Measurements from ENCODE around the gene PRKG1. TPM values are rescaled to one million over a fixed set of nuclear protein-coding genes. Genes with fewer than 3 reads are reported as not detected.
"Not testable (repeated sequence)": the region's sequence is repeated elsewhere in the genome, so short reads cannot be mapped to it uniquely, and the experiment has no call there.

Gene PRKG1
- total and polyA plus RNA-seq, 4 donors, result 6.8 to 38.1 (median 15.4) TPM

DNA sequence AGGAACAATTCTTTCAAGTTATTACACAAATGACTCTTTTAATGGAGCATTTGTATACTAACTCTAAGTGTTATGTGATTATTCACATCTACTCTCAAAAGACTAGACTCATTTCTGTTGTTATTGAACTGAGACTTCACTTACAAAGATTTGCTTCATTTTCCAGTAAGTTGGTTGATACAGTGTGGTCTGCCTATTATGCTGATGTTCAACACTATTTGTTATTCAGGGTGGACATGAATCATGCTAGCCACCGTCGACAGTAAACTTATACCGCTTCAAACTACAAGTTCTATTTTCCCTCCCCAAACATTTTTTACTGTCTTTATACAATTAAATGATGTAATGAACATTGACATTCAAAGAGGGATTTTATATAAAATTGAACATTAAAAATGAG lies 84.5 kb downstream of the PRKG1 start:
- H3K9me3 ChIP-seq (ENCODE audit: control insufficient read depth, insufficient read depth, low read length), result no peaks in the 10 kb centered on the region

DNA sequence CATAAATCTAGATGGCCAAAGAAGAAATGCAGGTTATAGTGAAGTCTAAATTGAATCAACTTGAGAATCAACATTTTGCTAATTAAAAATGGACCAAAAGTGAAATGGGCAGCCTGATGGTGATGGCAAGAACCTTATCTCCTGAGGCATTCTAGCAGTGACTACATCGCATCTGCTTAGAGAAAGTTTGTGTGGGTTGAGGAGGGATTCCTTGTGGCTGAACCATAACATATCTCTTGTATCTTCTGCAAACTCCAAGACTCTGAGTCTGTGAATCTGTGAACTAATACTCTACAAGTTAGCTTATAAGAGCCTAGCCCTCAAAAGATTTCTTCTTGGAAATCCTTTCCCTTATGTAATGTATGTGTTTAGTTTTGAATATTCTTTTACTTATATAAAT lies 85.6 kb downstream of the PRKG1 start:
- no peak overlapping the region for H3K27ac ChIP-seq (ENCODE audit: low read depth, low read length)
- WGBS (ENCODE audit: insufficient coverage), result no CpG with 5 or more reads among the region's 1 CpG
- H3K36me3 ChIP-seq (ENCODE audit: control insufficient read depth, insufficient read depth, low read length), result no peaks in the 10 kb centered on the region
- DNase-seq (ENCODE audit: low read depth in 4 of 6, low spot score in 6 of 6), result no peak
- no peaks in the 10 kb centered on the region for H3K4me1 ChIP-seq (ENCODE audit: control insufficient read depth, insufficient read depth, low read length)
- no peaks in the 10 kb centered on the region for H3K9me3 ChIP-seq (ENCODE audit: control insufficient read depth, insufficient read depth, low read length)
- no peak overlapping the region for H3K4me3 ChIP-seq (ENCODE audit: low read depth, low read length)
- no peaks in the 10 kb centered on the region for H3K27me3 ChIP-seq (ENCODE audit: control insufficient read depth, insufficient read depth, low read length)

More for the DNA sequence above, 84.5 kb downstream of the PRKG1 start:
- Histone ChIP-seq H3K27me3 (ENCODE audit: control insufficient read depth, insufficient read depth, low read length) (no peaks in the 10 kb centered on the region), H3K36me3 (ENCODE audit: control insufficient read depth, insufficient read depth, low read length) (no peaks in the 10 kb centered on the region), H3K4me1 (ENCODE audit: control insufficient read depth, insufficient read depth, low read length) (no peaks in the 10 kb centered on the region), H3K4me3 (ENCODE audit: low read depth, low read length) (no peak overlapping the region), H3K27ac (ENCODE audit: low read depth, low read length) (no peak overlapping the region)
- no peak for DNase-seq (ENCODE audit: low read depth in 4 of 6, low spot score in 6 of 6)
- WGBS (ENCODE audit: insufficient coverage), result no CpG with 5 or more reads among the region's 3 CpGs

DNA sequence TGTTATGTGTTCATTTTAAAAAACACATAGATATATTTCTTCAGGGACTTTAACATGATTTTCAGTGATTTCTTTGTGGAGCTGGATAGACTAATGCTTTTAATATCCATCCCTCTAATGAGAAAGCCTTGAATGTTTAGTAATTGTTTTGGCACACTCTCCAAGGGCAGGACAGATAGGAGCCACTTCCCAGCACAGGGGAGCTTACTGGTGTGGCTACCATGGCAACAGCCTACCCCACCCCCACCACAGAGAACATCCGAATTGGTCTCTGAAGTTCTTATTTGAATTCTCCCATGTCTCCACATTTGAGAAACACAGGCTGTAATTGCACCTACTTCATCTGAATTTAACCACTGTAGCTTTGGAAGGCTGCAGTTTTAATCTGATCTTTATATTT lies 87.7 kb downstream of the PRKG1 start:
- H3K4me1 ChIP-seq (ENCODE audit: control insufficient read depth, insufficient read depth, low read length), result no peaks in the 10 kb centered on the region
- H3K4me3 ChIP-seq (ENCODE audit: low read depth, low read length), result no peak overlapping the region
- DNase-seq (ENCODE audit: low read depth in 4 of 6, low spot score in 6 of 6), result peak in 5 of 6 donors; percentile 7 to 77 (median 20)
- H3K36me3 ChIP-seq (ENCODE audit: control insufficient read depth, insufficient read depth, low read length), result no peaks in the 10 kb centered on the region
- no peak overlapping the region for H3K27ac ChIP-seq (ENCODE audit: low read depth, low read length)
- H3K27me3 ChIP-seq (ENCODE audit: control insufficient read depth, insufficient read depth, low read length), result no peaks in the 10 kb centered on the region
- H3K9me3 ChIP-seq (ENCODE audit: control insufficient read depth, insufficient read depth, low read length), result no peaks in the 10 kb centered on the region
- WGBS (ENCODE audit: insufficient coverage), result 17% methylated on average over 1 of the region's 1 CpG

DNA sequence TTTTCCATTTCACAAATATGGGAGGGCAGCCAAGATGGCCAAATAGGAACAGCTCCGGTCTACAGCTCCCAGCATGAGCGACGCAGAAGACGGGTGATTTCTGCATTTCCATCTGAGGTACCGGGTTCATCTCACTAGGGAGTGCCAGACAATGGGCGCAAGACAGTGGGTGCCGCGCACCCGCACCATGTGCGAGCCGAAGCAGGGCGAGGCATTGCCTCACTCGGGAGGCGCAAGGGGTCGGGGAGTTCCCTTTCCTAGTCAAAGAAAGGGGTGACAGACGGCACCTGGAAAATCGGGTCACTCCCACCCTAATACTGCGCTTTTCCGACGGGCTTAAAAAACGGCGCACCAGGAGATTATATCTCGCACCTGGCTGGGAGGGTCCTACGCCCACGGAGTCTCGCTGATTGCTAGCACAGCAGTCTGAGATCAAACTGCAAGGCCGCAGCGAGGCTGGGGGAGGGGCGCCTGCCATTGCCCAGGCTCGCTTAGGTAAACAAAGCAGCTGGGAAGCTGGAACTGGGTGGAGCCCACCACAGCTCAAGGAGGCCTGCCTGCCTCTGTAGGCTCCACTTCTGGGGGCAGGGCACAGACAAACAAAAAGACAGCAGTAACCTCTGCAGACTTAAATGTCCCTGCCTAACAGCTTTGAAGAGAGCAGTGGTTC lies 89.2 kb downstream of the PRKG1 start:
- H3K27me3 ChIP-seq (ENCODE audit: control insufficient read depth, insufficient read depth, low read length); DNase-seq (ENCODE audit: low read depth in 4 of 6, low spot score in 6 of 6); H3K4me3 ChIP-seq (ENCODE audit: low read depth, low read length); H3K4me1 ChIP-seq (ENCODE audit: control insufficient read depth, insufficient read depth, low read length); H3K9me3 ChIP-seq (ENCODE audit: control insufficient read depth, insufficient read depth, low read length); H3K36me3 ChIP-seq (ENCODE audit: control insufficient read depth, insufficient read depth, low read length); H3K27ac ChIP-seq (ENCODE audit: low read depth, low read length): not testable (repeated sequence)
- WGBS (ENCODE audit: insufficient coverage), result 94% methylated on average over 21 of the region's 30 CpGs

DNA sequence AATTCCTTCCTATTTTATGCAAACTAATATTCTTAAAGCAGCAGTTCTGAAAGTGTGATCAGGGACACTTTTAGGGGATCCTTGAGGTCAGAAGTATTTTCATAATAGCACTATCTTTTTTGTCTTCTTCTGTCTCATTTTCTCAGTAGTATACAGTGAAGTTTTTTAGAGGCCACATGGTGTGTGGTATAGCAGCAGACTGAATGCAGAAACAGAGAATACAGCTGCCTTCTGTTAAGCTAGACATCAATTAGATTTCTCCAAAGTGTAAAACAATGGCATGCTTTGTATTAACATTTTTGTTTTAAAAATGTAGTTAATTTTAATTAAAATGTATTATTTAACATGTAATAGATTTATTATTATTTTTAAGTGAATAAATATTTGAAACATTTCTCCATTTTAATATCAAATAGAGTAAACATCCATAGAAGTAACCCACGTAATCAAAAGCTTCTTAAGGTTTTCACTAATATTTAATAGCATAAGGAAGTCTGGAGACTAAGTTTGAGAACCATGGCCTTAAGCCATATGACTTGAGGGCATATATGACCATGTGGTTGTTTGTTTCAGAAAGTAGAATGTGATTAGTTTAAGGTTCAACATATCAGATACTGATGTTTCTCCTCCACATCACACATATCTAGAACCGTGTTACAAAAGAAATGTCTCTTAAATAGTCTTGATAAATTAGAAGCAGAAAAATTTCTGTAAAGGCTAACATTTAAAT lies 94.0 kb downstream of the PRKG1 start:
- WGBS (ENCODE audit: insufficient coverage), result no CpG with 5 or more reads among the region's 2 CpGs
- H3K4me1 ChIP-seq (ENCODE audit: control insufficient read depth, insufficient read depth, low read length), result no peaks in the 10 kb centered on the region
- H3K27ac ChIP-seq (ENCODE audit: low read depth, low read length), result no peak overlapping the region
- H3K27me3 ChIP-seq (ENCODE audit: control insufficient read depth, insufficient read depth, low read length), result no peaks in the 10 kb centered on the region
- no peaks in the 10 kb centered on the region for H3K9me3 ChIP-seq (ENCODE audit: control insufficient read depth, insufficient read depth, low read length)
- no peak overlapping the region for H3K4me3 ChIP-seq (ENCODE audit: low read depth, low read length)
- H3K36me3 ChIP-seq (ENCODE audit: control insufficient read depth, insufficient read depth, low read length), result no peaks in the 10 kb centered on the region
- DNase-seq (ENCODE audit: low read depth in 4 of 6, low spot score in 6 of 6), result no peak

DNA sequence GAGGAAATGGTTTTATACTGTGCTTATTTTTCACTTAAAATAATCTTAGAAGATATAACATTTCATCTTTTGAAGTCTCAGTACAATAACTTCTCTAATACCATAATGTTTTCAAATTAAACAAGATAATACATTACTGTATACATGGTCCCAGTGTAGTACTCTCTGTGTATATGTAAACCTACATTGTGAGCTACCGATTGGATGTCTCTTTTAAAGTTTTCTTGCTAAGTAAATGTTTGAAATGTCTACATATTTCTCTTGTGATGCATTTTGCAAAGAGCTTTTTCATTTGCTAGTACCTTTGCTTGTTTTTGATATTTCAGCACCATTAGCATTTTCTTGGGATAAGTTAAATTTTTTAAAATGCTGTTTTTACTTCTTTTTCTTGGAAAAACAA lies 94.8 kb downstream of the PRKG1 start:
- DNase-seq (ENCODE audit: low read depth in 4 of 6, low spot score in 6 of 6), result no peak
- Histone ChIP-seq H3K27me3 (ENCODE audit: control insufficient read depth, insufficient read depth, low read length) (no peaks in the 10 kb centered on the region), H3K9me3 (ENCODE audit: control insufficient read depth, insufficient read depth, low read length) (no peaks in the 10 kb centered on the region), H3K4me3 (ENCODE audit: low read depth, low read length) (no peak overlapping the region), H3K36me3 (ENCODE audit: control insufficient read depth, insufficient read depth, low read length) (no peaks in the 10 kb centered on the region), H3K4me1 (ENCODE audit: control insufficient read depth, insufficient read depth, low read length) (no peaks in the 10 kb centered on the region), H3K27ac (ENCODE audit: low read depth, low read length) (no peak overlapping the region)
- no CpG with 5 or more reads among the region's 1 CpG for WGBS (ENCODE audit: insufficient coverage)

DNA sequence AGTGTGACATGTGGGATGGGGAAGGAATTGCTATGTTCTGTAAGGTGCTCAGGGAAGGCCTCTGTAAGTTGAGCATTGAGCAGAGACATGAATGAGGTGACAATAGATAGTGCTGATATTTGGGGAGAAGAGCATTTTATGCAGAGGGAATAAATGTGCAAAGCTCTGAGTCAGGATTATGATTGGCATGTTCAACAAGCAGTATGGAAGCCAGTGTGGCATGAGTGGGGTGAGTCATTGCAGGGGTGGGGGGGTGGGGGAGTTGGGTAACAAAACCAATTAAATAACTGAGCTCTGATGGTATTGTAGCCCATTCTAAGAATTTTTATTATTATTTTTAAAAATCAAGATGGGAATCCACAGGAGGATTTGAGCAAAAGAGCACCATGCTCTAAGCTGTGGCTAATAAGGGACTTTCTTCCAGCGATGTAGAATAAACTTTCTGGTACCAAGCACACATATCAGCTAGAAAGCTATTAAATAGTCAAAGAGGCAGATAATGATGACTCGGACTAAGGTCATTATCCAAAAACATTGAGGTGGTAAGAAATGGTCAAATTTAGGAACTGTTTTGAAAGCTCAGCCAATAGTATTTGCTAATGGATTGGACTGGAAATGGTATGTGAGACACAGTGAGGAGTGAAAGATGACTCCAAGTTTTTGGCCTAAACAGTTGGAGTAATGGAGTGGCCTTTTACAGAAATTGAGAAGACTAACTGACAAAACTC lies 96.4 kb downstream of the PRKG1 start:
- no peaks in the 10 kb centered on the region for H3K36me3 ChIP-seq (ENCODE audit: control insufficient read depth, insufficient read depth, low read length)
- DNase-seq (ENCODE audit: low read depth in 4 of 6, low spot score in 6 of 6), result no peak
- no peak overlapping the region for H3K4me3 ChIP-seq (ENCODE audit: low read depth, low read length)
- no peaks in the 10 kb centered on the region for H3K4me1 ChIP-seq (ENCODE audit: control insufficient read depth, insufficient read depth, low read length)
- no peak overlapping the region for H3K27ac ChIP-seq (ENCODE audit: low read depth, low read length)
- H3K9me3 ChIP-seq (ENCODE audit: control insufficient read depth, insufficient read depth, low read length), result no peaks in the 10 kb centered on the region
- WGBS (ENCODE audit: insufficient coverage), result 89% methylated on average over 1 of the region's 2 CpGs
- H3K27me3 ChIP-seq (ENCODE audit: control insufficient read depth, insufficient read depth, low read length), result no peaks in the 10 kb centered on the region

DNA sequence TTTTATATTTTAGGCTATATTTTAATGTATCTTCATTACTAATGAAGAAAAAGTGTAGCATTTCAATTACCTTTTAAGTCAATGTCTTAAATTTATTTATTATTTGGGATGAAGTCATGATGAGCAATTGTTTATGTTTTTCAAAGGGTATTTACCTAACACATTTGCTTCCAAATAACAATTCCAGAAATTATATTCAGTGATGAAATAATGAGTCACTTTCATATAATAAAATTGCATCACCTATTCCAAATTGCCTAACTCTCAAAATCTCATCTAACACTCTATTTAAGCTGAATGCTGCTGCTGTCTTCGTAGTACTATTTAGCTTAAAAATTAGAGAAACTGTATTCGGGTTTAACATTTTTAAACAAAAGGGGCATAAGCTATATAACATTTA lies 97.7 kb downstream of the PRKG1 start:
- Histone ChIP-seq H3K36me3 (ENCODE audit: control insufficient read depth, insufficient read depth, low read length) (no peaks in the 10 kb centered on the region), H3K4me3 (ENCODE audit: low read depth, low read length) (no peak overlapping the region), H3K27me3 (ENCODE audit: control insufficient read depth, insufficient read depth, low read length) (no peaks in the 10 kb centered on the region), H3K27ac (ENCODE audit: low read depth, low read length) (no peak overlapping the region), H3K9me3 (ENCODE audit: control insufficient read depth, insufficient read depth, low read length) (no peaks in the 10 kb centered on the region), H3K4me1 (ENCODE audit: control insufficient read depth, insufficient read depth, low read length) (no peaks in the 10 kb centered on the region)
- DNase-seq (ENCODE audit: low read depth in 4 of 6, low spot score in 6 of 6), result no peak
- WGBS (ENCODE audit: insufficient coverage), result no CpG with 5 or more reads among the region's 2 CpGs

DNA sequence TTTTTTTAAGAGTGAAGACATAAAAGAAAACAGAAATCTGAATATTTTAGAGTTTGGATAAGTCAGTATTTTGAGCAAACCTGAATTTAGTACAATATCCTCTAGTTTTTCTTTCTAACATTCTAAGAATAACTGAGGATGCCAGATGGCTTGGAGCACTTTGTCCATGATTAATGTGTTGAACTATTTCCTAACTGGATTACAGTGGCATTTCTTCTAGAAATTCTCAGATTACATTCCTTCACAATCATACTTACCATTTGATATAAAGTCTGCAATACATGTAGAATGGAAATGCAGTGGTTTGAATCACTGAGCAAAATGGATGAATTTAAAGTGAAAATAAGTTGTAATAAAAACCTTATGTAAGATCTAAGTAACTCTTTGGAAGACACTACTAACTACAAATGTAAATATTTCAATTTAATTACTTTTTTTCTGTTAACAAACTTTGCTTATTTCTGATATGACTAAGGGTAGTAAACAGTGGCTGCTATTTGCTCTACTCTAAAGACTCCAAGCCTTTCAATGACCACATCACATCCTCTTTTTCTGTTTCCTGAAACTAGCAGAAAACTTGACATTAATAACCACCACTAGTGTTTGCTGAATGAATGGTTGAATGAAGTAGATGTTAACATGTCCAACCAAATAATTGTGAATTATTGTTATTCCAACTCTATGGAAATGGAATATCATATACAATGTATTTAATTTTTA lies 102.8 kb downstream of the PRKG1 start:
- no peaks in the 10 kb centered on the region for H3K9me3 ChIP-seq (ENCODE audit: control insufficient read depth, insufficient read depth, low read length)
- no peaks in the 10 kb centered on the region for H3K4me1 ChIP-seq (ENCODE audit: control insufficient read depth, insufficient read depth, low read length)
- no peak overlapping the region for H3K4me3 ChIP-seq (ENCODE audit: low read depth, low read length)
- H3K36me3 ChIP-seq (ENCODE audit: control insufficient read depth, insufficient read depth, low read length), result no peaks in the 10 kb centered on the region
- no peaks in the 10 kb centered on the region for H3K27me3 ChIP-seq (ENCODE audit: control insufficient read depth, insufficient read depth, low read length)
- no peak for DNase-seq (ENCODE audit: low read depth in 4 of 6, low spot score in 6 of 6)
- H3K27ac ChIP-seq (ENCODE audit: low read depth, low read length), result no peak overlapping the region
